ENCODE measurements around the gene CHCHD3.
"Not testable (repeated sequence)": the region's sequence is repeated elsewhere in the genome, so short reads cannot be mapped to it uniquely, and the experiment has no call there.

Gene CHCHD3

GRCh38 chr7:133001727-133002126 lies 80.2 kb downstream of the CHCHD3 start:
- no peak for DNase-seq (ENCODE audit: low spot score)

DNA sequence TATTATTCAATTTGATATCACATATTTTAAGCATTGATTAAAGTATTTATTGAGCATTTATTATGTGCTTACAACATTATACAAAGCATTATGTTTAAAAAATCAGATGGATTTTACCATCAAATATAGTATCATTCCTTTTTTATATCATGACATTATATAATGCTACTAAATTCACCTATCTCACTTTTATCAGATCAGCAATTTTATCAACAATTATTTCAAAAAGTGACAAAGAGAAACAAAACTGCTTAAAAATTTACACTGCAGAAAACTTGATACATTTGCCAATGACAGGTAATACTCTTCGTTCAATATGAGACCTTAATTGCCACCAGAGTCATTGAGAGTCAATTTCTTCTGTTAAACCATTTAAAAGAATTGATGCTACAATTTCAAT lies 82.0 kb downstream of the CHCHD3 start:
- DNase-seq (ENCODE audit: low spot score) = no peak

GRCh38 chr7:132998763-132999162 lies 83.1 kb downstream of the CHCHD3 start:
- no peak for DNase-seq (ENCODE audit: low spot score)

DNA sequence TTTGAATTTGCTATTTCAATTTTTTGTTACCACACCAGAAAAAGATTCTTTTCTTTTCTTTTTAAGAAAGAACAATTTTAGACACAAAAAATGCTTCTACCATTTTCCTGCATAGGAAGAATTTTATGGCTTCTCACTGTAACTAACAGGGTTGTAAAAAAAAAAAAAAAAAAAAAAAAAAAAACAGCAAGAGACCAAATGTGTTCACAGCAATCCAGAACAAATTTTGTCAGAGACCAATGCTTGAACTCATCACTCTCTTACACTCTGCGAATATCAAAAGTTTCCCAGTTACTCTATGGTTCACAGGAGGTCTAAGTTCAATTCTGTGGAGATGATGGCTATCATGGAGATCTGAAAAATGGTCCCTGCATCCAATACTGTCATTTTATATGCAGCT lies 84.4 kb downstream of the CHCHD3 start:
- no peak for DNase-seq (ENCODE audit: low spot score)

DNA sequence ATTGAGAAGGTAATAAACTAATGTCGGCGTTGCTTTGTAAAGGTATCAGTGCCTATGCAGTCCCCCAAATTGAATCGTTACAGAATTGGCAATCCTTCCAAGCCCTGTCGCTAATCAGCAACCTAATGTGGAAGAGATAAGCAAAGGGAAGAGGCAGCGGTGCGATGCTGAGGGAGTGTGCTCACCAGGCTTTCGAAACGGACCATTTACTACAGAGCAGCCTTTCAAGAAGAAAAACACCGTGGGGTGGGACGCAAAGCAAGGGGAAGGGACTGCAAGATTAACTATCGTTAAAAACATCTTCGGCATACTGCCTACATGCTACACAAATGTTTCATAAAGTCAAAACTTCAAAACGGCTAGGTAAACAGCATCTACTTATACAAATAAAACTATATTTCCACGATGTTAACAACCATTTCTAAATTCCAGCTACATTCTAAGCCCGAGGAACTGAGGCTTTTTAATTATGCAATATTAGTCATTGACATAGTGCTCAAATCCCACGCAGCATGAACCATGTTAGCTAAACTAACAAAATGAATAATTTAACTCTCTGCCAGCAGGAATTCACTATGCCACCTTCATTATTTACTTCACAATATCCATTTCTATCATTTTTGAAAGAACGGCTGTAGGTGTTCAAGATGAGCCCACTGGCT lies 85.2 kb downstream of the CHCHD3 start:
- DNase-seq (ENCODE audit: low spot score) = no peak

GRCh38 chr7:132993377-132994013 lies 88.4 kb downstream of the CHCHD3 start:
- no peak for DNase-seq (ENCODE audit: low spot score)

DNA sequence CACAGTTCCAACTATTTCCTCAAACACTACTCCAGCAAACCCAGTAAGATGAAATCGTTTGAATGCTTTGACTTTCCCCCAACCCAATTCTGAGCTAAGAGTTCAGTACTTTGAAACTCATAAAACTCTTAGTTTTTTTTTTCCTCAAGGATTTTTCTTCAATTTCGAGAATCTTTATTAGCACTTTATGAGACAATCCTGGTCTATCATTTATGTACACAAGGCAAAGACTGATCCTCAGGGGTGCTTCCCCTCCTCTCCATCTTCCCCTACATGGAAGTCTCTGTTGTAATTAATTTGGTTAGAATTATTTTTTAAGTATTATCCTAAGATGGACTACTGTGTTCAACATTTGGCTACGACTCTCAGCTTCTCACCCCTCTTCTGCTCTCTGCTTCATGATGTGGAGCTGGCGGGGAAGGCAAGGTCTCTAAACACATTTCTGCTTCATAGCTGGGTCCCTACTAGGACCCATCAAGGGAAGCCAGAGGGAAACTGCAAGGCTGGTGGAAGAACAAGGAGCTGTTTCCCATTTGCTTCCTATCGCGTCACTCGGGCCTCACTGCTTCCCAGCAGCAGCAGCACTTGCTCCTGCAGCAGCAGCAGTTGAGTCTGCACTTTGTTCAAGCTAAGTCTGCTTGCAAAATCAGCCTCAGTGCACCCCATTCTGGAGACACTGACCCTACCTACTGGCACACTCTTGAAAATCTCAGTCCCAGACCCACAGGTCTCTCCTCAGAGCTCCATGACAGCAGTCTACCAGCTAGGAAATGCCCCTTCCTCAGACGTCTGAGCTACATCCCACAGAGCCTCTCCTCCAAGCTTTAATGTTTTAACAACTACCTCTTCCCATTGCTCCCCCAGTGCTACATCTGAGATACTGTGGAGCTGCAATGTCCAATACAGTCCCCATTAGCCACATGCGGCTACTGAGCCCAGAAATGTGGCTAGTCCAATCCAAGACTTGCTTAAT lies 90.0 kb downstream of the CHCHD3 start:
- DNase-seq (ENCODE audit: low spot score) = no peak

DNA sequence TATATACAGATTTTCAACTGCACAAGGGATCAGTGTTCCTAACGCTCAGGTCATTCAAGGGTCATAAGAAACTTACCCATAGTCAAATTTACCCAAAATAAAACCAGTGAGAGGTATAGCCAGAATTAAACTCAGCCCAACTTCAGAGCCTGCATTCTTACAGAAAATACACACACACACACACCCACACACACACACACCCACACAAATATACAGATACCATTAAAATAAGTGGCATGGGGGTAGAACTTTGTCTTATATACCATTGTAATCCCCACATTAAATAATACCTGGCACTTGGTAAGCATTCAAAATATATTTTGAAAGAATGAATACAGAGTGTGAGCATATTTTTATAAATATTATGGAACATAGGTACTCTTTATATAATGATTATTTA lies 93.8 kb downstream of the CHCHD3 start:
- no peak for DNase-seq (ENCODE audit: low spot score)

DNA sequence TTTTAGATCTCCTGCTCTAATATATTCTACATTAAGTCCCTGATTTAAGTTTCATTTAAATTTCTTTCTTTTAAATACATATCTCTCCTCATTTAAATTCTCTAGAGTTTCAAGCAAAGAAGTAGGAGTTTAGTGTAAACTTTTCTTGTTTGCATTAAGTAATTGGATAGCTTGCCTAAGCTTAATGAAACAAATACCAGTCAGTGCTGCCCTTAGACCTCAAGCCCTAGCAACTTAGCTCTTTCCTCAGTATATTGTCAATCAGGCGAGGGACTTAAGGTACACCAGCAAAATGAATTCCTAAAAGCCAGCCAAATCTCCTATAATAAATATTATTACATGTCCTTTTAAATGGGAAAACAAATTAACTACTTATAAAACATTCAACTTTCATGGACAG lies 101.5 kb downstream of the CHCHD3 start:
- DNase-seq (ENCODE audit: low spot score) = no peak

DNA sequence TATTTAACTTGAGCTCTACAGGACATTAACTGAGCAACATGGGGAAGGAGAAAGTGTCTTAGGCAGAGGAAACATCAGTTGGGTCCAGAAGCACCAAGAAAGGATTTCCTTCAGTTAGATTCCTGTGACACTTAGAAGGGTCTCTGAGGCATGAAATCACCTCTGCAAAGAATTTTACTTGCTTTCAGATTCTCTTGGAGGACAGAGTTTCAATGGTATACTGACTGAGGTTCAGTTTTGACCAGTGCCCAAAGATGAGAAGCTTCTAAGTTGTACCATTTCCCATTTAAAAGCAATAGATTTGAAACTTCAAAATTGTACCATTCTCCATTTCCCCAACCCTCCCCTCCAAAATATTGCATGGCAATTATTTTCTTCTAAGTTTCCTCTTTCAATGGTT lies 102.4 kb downstream of the CHCHD3 start:
- DNase-seq (ENCODE audit: low spot score) = no peak

GRCh38 chr7:132977234-132977633 lies 104.7 kb downstream of the CHCHD3 start:
- no peak for DNase-seq (ENCODE audit: low spot score)

DNA sequence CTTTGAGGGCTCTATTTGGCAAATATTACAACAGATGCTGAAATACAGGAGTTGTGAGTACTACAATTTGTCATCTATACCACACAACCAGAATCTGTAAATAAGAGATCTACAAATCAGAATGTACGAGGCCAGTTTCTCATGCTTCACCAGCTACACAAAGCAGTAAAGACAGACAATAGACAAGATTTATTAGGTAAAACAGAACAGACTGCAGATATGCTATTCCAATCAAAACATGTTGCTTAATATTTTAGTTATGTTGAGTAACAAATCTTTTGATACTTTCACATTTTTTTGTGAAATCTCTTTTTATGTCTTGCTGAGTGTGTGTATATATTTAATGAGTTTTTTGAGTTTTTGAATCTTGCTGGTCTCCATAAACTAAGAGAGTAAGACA lies 109.1 kb downstream of the CHCHD3 start:
- no peak for DNase-seq (ENCODE audit: low spot score)

- DNase-seq (ENCODE audit: low spot score) = no peak
Observed at GRCh38 chr7:132970257-132970656, 111.6 kb downstream of the CHCHD3 start.

GRCh38 chr7:132969520-132969919 lies 112.4 kb downstream of the CHCHD3 start:
- DNase-seq (ENCODE audit: low spot score) = no peak

- DNase-seq (ENCODE audit: low spot score) = not testable (repeated sequence)
Observed at GRCh38 chr7:132967470-132967848, 114.4 kb downstream of the CHCHD3 start.

DNA sequence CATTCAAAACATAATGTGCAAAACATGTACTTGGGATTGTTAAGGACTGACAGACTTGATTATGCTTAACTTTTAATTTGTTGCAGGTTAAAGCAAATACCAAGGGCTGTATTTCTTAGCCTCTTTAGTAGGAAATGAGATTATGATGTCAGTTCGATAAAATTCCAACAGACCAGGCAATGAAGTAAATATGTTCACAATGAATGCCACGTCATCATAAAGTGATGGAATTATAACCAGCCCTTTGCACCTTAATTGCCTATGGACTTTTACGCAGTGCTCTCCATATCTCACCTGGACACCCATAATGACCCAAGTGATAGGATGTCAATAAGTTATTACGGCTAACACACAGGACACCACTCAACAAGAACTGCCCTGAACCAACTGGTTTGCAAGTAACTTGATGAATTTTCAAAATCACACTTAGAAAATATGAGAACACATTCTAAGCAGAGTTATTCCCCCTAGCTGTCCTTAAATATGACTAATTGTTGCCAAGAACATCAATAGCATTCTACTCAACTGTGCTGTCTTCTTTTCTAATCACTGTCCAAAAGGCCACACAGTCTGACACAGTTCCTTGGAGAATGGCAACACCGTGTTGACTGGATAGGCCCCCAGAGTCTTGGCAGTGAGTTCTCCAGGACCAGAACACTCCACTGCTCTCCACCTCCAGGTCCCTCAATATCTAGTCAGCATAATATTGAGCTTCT lies 115.0 kb downstream of the CHCHD3 start:
- DNase-seq (ENCODE audit: low spot score) = no peak

DNA sequence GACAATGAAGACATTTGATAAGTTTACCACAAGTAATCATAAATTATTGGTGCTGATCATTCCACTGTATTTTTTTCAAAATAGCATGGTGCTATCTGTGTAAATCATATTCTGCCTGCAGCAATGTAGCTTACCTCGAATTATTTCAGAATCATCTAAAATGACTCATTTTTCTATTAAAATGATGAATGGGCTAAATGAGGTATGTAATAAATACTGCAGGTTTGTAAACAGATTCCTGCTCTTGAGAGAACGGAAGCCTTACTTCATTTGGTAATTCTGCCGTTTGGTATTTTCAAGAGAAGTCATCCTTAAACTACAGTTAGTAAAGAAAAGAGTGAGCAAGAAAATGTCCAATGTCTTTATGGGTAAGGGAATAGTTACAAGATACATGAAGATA lies 115.9 kb downstream of the CHCHD3 start:
- no peak for DNase-seq (ENCODE audit: low spot score)

DNA sequence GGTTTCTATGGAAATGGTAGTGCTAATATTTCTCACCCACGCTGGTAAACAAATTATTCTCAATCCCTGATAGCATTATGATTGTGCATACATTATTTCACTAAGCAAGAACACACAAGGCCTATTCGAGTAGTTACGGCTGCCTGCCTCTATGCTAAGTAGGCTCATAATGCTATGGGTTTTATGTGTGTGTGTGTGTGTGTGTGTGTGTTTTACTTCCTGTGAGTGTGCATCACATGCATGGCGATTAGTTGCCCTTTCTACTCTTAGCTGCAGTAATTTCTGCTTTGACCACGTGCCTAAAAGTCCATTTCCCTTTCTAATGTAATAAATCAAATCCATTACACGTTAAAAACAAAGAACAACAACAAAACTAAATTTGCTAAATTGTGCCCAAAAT lies 117.0 kb downstream of the CHCHD3 start:
- DNase-seq (ENCODE audit: low spot score) = no peak

DNA sequence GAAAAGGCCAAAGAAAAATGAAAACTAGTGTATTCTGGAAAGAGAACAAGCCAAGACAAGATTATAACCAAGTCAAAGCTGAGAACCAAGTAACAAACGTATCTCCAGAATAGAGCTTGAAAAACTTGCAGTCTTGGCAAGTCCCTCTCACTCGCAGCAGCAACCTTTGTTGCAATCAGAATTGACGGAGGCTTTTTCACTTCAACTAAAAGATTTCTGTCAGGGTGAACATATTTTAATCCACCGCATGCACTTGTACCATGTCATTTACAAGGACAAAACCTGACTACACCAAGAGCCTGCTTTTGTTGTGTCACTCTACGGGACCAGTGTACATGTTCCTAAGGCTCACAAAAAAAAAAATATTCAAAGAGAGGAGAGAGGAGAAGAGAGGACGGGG lies 122.0 kb downstream of the CHCHD3 start:
- no peak for DNase-seq (ENCODE audit: low spot score)

DNA sequence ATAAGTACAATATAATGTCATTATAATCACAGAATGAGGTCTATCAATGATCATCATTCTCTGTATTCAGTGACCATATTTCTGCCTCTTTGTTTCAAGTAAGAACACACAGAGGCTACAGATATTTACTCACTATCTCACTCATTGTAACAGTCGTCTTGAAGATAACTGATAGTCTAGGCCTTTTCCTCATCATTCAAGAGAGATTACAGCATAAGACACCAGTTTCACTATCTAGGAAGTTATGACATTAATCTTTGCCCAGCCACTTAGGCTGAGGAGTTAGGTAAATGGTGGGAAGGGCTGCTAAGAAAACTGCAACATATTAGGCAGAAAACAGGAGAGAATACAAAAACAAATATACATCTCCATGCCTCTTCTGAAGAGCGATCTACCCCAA lies 125.3 kb downstream of the CHCHD3 start:
- no peak for DNase-seq (ENCODE audit: low spot score)

GRCh38 chr7:132953468-132953867 lies 128.4 kb downstream of the CHCHD3 start:
- no peak for DNase-seq (ENCODE audit: low spot score)

DNA sequence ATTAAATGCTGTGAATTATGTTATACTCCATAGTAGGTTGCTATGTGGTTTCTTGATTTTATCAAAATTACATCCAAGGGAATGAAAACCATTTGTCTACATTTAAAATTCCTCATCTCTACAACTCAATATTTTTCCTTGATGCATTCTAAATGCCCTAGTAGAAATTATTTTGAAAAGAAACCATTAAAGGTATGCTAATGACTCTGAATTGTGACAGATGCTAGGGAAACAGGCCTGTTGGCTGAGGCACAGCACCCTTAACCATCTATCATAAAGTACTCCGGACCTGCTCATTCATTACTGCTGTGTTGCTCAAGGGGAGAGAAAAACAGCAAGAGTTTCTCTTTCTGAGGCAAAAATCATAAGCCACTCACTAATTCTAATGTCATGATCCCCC lies 131.2 kb downstream of the CHCHD3 start:
- DNase-seq (ENCODE audit: low spot score) = no peak

All from GM03348 (cell line).